ENCODE measurements around the gene NLGN2.
"Not testable (repeated sequence)": the region's sequence is repeated elsewhere in the genome, so short reads cannot be mapped to it uniquely, and the experiment has no call there.

DNA sequence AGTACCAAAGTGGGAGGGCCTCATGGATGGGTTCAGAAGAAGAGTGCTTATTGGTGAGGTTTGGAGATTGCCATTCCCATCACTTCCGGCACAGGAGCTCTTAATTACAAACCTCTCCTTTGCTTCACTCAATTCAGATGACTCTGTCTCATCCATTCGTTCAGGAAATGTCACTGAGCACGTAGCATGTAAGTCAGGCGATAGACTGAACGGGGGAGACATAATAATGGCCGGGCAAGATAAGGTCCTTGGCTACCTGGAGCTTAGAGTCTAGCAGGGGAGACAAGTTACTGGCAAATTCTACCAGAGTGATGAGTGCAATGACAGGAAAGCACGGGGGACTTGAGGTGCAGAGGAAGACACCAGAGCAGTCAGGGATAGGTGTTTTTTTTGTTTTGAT lies 41.7 kb upstream of the NLGN2 start:
- not testable (repeated sequence) for TF ChIP-seq ZNF274 (IDR thresholded peaks at IDR 0.05; ENCODE audit: low read depth, low read length); SUZ12 (IDR thresholded peaks at IDR 0.05; ENCODE audit: extremely low read depth, insufficient read depth, insufficient read length); YY1 (IDR thresholded peaks at IDR 0.05; ENCODE audit: insufficient read depth, insufficient read length)
